Measurements from ENCODE around the gene CFAP97.

DNA sequence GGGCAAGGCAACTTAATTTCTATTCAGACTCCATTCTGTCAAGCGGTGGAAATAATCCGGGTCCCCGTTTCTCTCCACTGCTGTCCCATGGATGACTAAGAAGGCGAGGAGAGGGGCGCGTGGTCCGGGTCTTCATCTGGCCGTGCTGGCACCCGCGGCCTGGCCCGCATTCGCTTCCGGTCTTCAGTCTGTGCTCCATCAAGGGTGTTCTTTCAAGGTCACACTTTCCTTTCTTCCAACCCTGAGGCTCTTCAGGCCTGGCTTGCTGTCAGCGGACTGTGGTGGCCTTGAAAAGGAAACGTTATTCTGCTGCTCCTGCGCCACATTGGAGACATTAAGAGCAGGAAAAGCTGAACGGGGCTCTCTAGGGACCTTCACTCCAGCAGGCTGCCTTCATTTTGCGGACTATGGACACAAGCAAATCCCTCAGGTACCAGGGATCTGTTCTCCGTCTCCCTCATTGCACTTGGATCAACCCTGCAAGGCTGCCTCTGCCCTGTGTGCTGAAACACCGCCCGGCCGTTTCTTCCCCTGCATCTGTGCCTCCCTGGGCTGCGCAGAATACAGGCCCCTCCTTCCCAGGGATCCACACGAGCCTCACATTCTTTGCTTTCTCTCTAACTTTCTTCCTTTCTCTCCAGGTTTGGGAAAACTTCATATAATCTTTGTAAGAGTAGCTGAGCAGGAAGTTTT, 66.4 kb downstream of the CFAP97 start:
- no peak for TF ChIP-seq TAF1 (IDR thresholded peaks at IDR 0.05; ENCODE audit: borderline replicate concordance, insufficient read depth, low read length)
- no peak for TF ChIP-seq POLR2AphosphoS5 (IDR thresholded peaks at IDR 0.05; ENCODE audit: low read depth, low read length)
- TF ChIP-seq SIN3A (IDR thresholded peaks at IDR 0.05; ENCODE audit: borderline replicate concordance, insufficient read depth, low read length), result no peak
